Activated CD8-positive, alpha-beta T cell treated with anti-CD3 and anti-CD28 coated beads for 36 hours (primary cell): ENCODE results near the gene LLGL1. TPM values are rescaled to one million over a fixed set of nuclear protein-coding genes. Genes with fewer than 3 reads are reported as not detected.
A peak's percentile ranks its signal among the peaks of the same experiment; 100 is the strongest.

Source experiments
- ATAC-seq: fragments of 200-7000 bp; cut with Tn5 transposase; one replicate; pipeline ENCODE4 v1.10.0; 2021; ENCODE audit warnings: mild to moderate bottlenecking, moderate library complexity
- CTCF ChIA-PET: fragments of 350-600 bp; sonication (Branson Sonifier 250); formaldehyde crosslinking; loops from one replicate; lab custom pipeline; 2021; ENCODE audit warnings: antibody characterized with exemption; lab: Charles Lee
- POLR2A ChIA-PET: fragments of 350-600 bp; sonication (Branson Sonifier 250); formaldehyde crosslinking; loops from one replicate; lab custom pipeline; 2021; ENCODE audit warnings: antibody characterized with exemption; lab: Charles Lee
- DNase-seq: peaks from one replicate; pipeline ENCODE4 v3.0.0-alpha.2; 2020
- H3K27ac Mint-ChIP-seq: one replicate; pipeline ENCODE4 v1.8.0; 2021; ENCODE audit warnings: mild to moderate bottlenecking, mixed read lengths
- H3K27me3 Mint-ChIP-seq: one replicate; pipeline ENCODE4 v1.8.0; 2021; ENCODE audit warnings: mixed read lengths
- H3K36me3 Mint-ChIP-seq: one replicate; pipeline ENCODE4 v1.8.0; 2021; ENCODE audit warnings: low read depth, mixed read lengths
- H3K4me1 Mint-ChIP-seq: one replicate; pipeline ENCODE4 v1.8.0; 2021; ENCODE audit warnings: low read depth, mixed read lengths
- H3K4me3 Mint-ChIP-seq: one replicate; pipeline ENCODE4 v1.8.0; 2021; ENCODE audit warnings: mild to moderate bottlenecking, moderate library complexity, mixed read lengths
- H3K9me3 Mint-ChIP-seq: one replicate; pipeline ENCODE4 v1.8.0; 2021; ENCODE audit warnings: mixed read lengths
- CTCF ChIP-seq: fragments of 200-600 bp; IDR thresholded peaks from one replicate; pipeline ENCODE4 v1.8.0; 2022; ENCODE audit warnings: antibody characterized with exemption, mild to moderate bottlenecking
- intact Hi-C: fragments of 100-400 bp; cut with micrococcal nuclease; formaldehyde crosslinking; loops from one replicate; pipeline ENCODE4 v1.10.0; 2022
- total RNA-seq, 2 experiments: library from RNA; stranded (reverse); gene quantifications; one replicate each; pipeline ENCODE4 v1.2.3, GENCODE V29; 2021

The LLGL1 gene
- total RNA-seq = 10 to 100 TPM; 15.1 to 17.6 TPM

DNA sequence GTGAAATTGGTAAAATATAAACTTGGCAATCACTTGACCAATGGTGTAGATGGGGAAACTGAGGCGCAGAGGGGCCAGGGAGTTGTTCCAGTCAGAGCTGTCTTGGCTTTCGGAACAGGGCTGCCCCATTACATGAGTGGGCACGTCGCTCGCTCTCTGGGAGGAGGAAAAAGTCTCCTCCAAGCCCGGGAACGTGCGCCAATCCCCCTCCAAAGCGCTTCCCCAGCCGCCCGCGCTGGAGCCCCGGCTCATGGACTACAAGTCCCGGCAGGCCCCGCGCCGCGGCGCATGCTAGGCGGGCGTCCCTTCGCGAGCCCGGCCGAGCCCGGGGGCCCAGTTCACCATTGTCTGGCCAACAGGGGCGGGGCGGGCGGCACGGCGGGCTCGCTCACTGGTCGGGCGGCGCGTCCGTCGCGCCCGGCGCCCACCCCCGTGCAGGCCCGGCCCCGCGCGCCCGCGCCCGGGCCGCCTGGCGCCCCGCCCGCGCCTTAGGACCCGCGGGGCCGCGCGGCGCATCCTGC lies at the start of gene LLGL1:
Gene LLGL1, plus strand, starts transcription at position 515 of the 521 bp plus-strand sequence. CDS start 48 bp downstream, outside the sequence.
- CTCF ChIA-PET = no interaction called here
- POLR2A ChIA-PET = interaction anchor here (0.6 to 1.9 kb wide), 3 partner anchors 27 to 44 kb away, joined by 3 to 4 read pairs (median 4); no protein-coding TSS in a partner anchor
- peak within 1 kb of the TSS; percentile 89 for H3K4me3 Mint-ChIP-seq
- intact Hi-C loops = no loop called here
- ATAC-seq (peak; percentile 99), DNase-seq (peak; percentile 98)
- H3K27me3 Mint-ChIP-seq = no peaks in the 10 kb centered on the region
- TF ChIP-seq CTCF = no peak
- H3K9me3 Mint-ChIP-seq = no peaks in the 10 kb centered on the region
- peak within 1 kb of the TSS; percentile 82 for H3K27ac Mint-ChIP-seq
- no peaks in the 10 kb centered on the region for H3K36me3 Mint-ChIP-seq
- peaks cover 14% of the 10 kb centered on the region for H3K4me1 Mint-ChIP-seq

- DNase-seq = no peak
- intact Hi-C loops = no loop called here
- ATAC-seq = no peak
- Mint-ChIP-seq H3K4me3 (no peak overlapping the region), H3K9me3 (no peaks in the 10 kb centered on the region), H3K27ac (no peak overlapping the region), H3K27me3 (no peaks in the 10 kb centered on the region), H3K36me3 (no peaks in the 10 kb centered on the region), H3K4me1 (peaks cover 14% of the 10 kb centered on the region)
- CTCF ChIA-PET = no interaction called here
- no peak for TF ChIP-seq CTCF
- POLR2A ChIA-PET = no interaction called here
Observed at GRCh38 chr17:18176176-18176575, 49.3 kb upstream of the LLGL1 start.

GRCh38 chr17:18177133-18177532 lies 48.3 kb upstream of the LLGL1 start:
- TF ChIP-seq CTCF = no peak
- Mint-ChIP-seq H3K4me1 (peaks cover 24% of the 10 kb centered on the region), H3K9me3 (no peaks in the 10 kb centered on the region), H3K27me3 (no peaks in the 10 kb centered on the region), H3K27ac (no peak overlapping the region), H3K4me3 (no peak overlapping the region), H3K36me3 (no peaks in the 10 kb centered on the region)
- ATAC-seq (no peak), DNase-seq (no peak)
- ChIA-PET POLR2A (interaction anchor here (0.7 kb wide), 2 partner anchors 30 to 152 kb away, joined by 3 read pairs; no protein-coding TSS in a partner anchor), CTCF (no interaction called here)
- intact Hi-C loops = no loop called here

- ATAC-seq = no peak
- Mint-ChIP-seq H3K36me3 (no peaks in the 10 kb centered on the region), H3K27me3 (no peaks in the 10 kb centered on the region), H3K4me1 (peaks cover 26% of the 10 kb centered on the region), H3K9me3 (no peaks in the 10 kb centered on the region), H3K27ac (no peak overlapping the region), H3K4me3 (no peak overlapping the region)
- intact Hi-C loops = no loop called here
- CTCF ChIA-PET = no interaction called here
- TF ChIP-seq CTCF = no peak
- no peak for DNase-seq
- POLR2A ChIA-PET = interaction anchor here (0.7 kb wide), 2 partner anchors 31 to 152 kb away, joined by 3 read pairs; no protein-coding TSS in a partner anchor
Observed at GRCh38 chr17:18177722-18178121, 47.7 kb upstream of the LLGL1 start.

DNA sequence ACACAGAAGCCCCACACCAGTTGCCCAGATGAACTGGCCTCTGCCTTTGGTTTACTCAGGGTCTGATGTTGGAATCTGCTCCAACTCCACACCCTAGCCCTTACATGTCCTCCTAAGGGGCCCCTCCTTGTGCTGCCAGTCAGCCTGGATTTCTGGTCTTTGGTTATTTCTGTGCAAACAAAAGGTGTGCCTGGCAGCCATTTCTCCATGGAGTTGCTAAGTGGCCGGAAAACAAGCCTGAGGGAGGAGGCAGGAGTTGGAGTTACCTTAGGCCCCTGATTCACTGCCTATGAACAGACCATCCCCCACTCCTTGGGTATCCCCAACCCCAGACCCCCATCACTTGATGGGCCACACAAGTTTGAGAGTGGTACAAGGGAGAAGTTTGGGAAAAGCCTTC lies 46.2 kb upstream of the LLGL1 start:
- TF ChIP-seq CTCF = no peak
- H3K27ac Mint-ChIP-seq = peak overlapping the region; percentile 30
- H3K4me3 Mint-ChIP-seq = no peak overlapping the region
- no peaks in the 10 kb centered on the region for H3K36me3 Mint-ChIP-seq
- ATAC-seq (no peak), DNase-seq (no peak)
- ChIA-PET POLR2A (no interaction called here), CTCF (interaction anchor here (1.2 to 7.5 kb wide), 3 partner anchors 9 to 36 kb away, joined by 3 to 69 read pairs (median 6); no protein-coding TSS in a partner anchor)
- peaks cover 26% of the 10 kb centered on the region for H3K4me1 Mint-ChIP-seq
- intact Hi-C loops = no loop called here
- H3K9me3 Mint-ChIP-seq = no peaks in the 10 kb centered on the region
- no peaks in the 10 kb centered on the region for H3K27me3 Mint-ChIP-seq
